HepG2 (cell line): ENCODE measurements around the gene RBM28. TPM values are rescaled to one million over a fixed set of nuclear protein-coding genes. Genes with fewer than 3 reads are reported as not detected.

Experiments
- CC2D1A ChIP-seq: sonication (generic); formaldehyde crosslinking; IDR thresholded peaks from 2 replicates; pipeline ENCODE4 v1.8.1; 2023; ENCODE audit warnings: mild to moderate bottlenecking, missing genetic modification reagents
- HNRNPUL1 ChIP-seq: fragments of 200-400 bp; formaldehyde crosslinking; IDR thresholded peaks from 2 replicates; pipeline ENCODE4 v1.6.1; 2017; ENCODE audit warnings: low read depth, mild to moderate bottlenecking, low read length, moderate library complexity
- RORA ChIP-seq: sonication (generic); formaldehyde crosslinking; IDR thresholded peaks from 2 replicates; pipeline ENCODE4 v1.5.0; 2020; ENCODE audit warnings: mild to moderate bottlenecking, missing genetic modification reagents, moderate library complexity
- SMAD9 ChIP-seq: sonication (generic); formaldehyde crosslinking; IDR thresholded peaks from 2 replicates; pipeline ENCODE4 v1.5.1; 2020; ENCODE audit warnings: mild to moderate bottlenecking, missing genetic modification reagents
- ZEB1 ChIP-seq: IDR thresholded peaks from 2 replicates; pipeline ENCODE4 v1.6.1; 2012; ENCODE audit warnings: mild to moderate bottlenecking, low read depth, inconsistent platforms; ENCODE audit not compliant: insufficient replicate concordance
- ZFP1 ChIP-seq: IDR thresholded peaks from 2 replicates; pipeline ENCODE4 v1.6.1; 2016
- ZFYVE20 ChIP-seq: sonication (generic); formaldehyde crosslinking; IDR thresholded peaks from 2 replicates; pipeline ENCODE4 v1.8.0; 2023; ENCODE audit warnings: low read depth, mild to moderate bottlenecking, moderate library complexity, missing genetic modification reagents, borderline replicate concordance
- ZNF367 ChIP-seq: sonication (generic); formaldehyde crosslinking; IDR thresholded peaks from 2 replicates; pipeline ENCODE4 v1.4.0; 2020; ENCODE audit warnings: missing genetic modification reagents, borderline replicate concordance
- polyA plus RNA-seq, 8 experiments: library from polyadenylated mRNA; depleted of rRNA in 3 of 8; stranded (reverse) in 7 of 8; unstranded in 1 of 8; fragments of >200 nt; fragmentation: Illumina TruSeq in 4 of 8; extraction: Trizol in 4 of 8; gene quantifications; 2 replicates each; pipeline versions ENCODE4 v1.2.1 to v1.2.3, GENCODE V29; 2011 to 2016; ENCODE audit warnings: low read depth in 4 of 8, missing spikeins in 1 of 8, mixed read lengths in 1 of 8; ENCODE audit not compliant: insufficient read depth in 1 of 8
- total RNA-seq, 5 experiments: library from RNA; depleted of rRNA; stranded (reverse); fragments of >200 nt; fragmentation: Illumina TruSeq; extraction: Trizol; gene quantifications; 2 replicates each; pipeline ENCODE4 v1.2.3, GENCODE V29; 2016; ENCODE audit warnings: low read depth in 1 of 5
- TF ChIP-seq, protein P1 (sequence below), 2 experiments: fragments of 450-650 bp in 1 of 2; sonication (generic) in 1 of 2; formaldehyde crosslinking in 1 of 2; IDR thresholded peaks; 2 replicates each; pipeline versions ENCODE4 v1.6.1 to v1.8.0; 2016 to 2022; ENCODE audit warnings: antibody characterized with exemption in 1 of 2, mild to moderate bottlenecking in 1 of 2, missing genetic modification reagents in 1 of 2
- TF ChIP-seq, protein P2 (sequence below): sonication (generic); formaldehyde crosslinking; IDR thresholded peaks from 2 replicates; pipeline ENCODE4 v1.4.0; 2020; ENCODE audit warnings: missing genetic modification reagents, borderline replicate concordance
- TF ChIP-seq, protein P3 (sequence below): sonication (generic); formaldehyde crosslinking; IDR thresholded peaks from 2 replicates; pipeline ENCODE4 v1.4.0; 2020; ENCODE audit warnings: low read depth, mild to moderate bottlenecking, missing genetic modification reagents

RBM28 gene
- total and polyA plus RNA-seq, 2 of the 13 experiments (the other 11 are each of a cell fraction or from before 2014, with no cell fraction given): 20.5 to 49.0 TPM

- TF ChIP-seq, protein P1, sequence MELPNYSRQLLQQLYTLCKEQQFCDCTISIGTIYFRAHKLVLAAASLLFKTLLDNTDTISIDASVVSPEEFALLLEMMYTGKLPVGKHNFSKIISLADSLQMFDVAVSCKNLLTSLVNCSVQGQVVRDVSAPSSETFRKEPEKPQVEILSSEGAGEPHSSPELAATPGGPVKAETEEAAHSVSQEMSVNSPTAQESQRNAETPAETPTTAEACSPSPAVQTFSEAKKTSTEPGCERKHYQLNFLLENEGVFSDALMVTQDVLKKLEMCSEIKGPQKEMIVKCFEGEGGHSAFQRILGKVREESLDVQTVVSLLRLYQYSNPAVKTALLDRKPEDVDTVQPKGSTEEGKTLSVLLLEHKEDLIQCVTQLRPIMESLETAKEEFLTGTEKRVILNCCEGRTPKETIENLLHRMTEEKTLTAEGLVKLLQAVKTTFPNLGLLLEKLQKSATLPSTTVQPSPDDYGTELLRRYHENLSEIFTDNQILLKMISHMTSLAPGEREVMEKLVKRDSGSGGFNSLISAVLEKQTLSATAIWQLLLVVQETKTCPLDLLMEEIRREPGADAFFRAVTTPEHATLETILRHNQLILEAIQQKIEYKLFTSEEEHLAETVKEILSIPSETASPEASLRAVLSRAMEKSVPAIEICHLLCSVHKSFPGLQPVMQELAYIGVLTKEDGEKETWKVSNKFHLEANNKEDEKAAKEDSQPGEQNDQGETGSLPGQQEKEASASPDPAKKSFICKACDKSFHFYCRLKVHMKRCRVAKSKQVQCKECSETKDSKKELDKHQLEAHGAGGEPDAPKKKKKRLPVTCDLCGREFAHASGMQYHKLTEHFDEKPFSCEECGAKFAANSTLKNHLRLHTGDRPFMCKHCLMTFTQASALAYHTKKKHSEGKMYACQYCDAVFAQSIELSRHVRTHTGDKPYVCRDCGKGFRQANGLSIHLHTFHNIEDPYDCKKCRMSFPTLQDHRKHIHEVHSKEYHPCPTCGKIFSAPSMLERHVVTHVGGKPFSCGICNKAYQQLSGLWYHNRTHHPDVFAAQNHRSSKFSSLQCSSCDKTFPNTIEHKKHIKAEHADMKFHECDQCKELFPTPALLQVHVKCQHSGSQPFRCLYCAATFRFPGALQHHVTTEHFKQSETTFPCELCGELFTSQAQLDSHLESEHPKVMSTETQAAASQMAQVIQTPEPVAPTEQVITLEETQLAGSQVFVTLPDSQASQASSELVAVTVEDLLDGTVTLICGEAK (IDR thresholded peaks at IDR 0.05): no peak
- TF ChIP-seq, protein P1 (CRISPR knock-in tag; IDR thresholded peaks at IDR 0.05): no peak
- TF ChIP-seq ZNF367 (CRISPR knock-in tag) (no peak), SMAD9 (CRISPR knock-in tag) (no peak), ZFP1 (CRISPR knock-in tag) (no peak), HNRNPUL1 (no peak), ZFYVE20 (no peak), CC2D1A (CRISPR knock-in tag) (no peak), RORA (CRISPR knock-in tag) (no peak), ZEB1 (no peak)
- TF ChIP-seq, protein P2, sequence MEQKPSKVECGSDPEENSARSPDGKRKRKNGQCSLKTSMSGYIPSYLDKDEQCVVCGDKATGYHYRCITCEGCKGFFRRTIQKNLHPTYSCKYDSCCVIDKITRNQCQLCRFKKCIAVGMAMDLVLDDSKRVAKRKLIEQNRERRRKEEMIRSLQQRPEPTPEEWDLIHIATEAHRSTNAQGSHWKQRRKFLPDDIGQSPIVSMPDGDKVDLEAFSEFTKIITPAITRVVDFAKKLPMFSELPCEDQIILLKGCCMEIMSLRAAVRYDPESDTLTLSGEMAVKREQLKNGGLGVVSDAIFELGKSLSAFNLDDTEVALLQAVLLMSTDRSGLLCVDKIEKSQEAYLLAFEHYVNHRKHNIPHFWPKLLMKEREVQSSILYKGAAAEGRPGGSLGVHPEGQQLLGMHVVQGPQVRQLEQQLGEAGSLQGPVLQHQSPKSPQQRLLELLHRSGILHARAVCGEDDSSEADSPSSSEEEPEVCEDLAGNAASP: no peak
- TF ChIP-seq, protein P3, sequence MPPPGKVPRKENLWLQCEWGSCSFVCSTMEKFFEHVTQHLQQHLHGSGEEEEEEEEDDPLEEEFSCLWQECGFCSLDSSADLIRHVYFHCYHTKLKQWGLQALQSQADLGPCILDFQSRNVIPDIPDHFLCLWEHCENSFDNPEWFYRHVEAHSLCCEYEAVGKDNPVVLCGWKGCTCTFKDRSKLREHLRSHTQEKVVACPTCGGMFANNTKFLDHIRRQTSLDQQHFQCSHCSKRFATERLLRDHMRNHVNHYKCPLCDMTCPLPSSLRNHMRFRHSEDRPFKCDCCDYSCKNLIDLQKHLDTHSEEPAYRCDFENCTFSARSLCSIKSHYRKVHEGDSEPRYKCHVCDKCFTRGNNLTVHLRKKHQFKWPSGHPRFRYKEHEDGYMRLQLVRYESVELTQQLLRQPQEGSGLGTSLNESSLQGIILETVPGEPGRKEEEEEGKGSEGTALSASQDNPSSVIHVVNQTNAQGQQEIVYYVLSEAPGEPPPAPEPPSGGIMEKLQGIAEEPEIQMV (CRISPR knock-in tag): no peak
Measured at GRCh38 chr7:128304212-128304611, 39.5 kb downstream of the RBM28 start (continued).
